COLO668 (cell line): ENCODE measurements around the gene GPR180.

Experiments
- DNase-seq: peaks from one replicate; lab custom pipeline; 2025; ENCODE audit not compliant: unreplicated experiment; lab: John Stamatoyannopoulos, UW

The GPR180 gene

DNA sequence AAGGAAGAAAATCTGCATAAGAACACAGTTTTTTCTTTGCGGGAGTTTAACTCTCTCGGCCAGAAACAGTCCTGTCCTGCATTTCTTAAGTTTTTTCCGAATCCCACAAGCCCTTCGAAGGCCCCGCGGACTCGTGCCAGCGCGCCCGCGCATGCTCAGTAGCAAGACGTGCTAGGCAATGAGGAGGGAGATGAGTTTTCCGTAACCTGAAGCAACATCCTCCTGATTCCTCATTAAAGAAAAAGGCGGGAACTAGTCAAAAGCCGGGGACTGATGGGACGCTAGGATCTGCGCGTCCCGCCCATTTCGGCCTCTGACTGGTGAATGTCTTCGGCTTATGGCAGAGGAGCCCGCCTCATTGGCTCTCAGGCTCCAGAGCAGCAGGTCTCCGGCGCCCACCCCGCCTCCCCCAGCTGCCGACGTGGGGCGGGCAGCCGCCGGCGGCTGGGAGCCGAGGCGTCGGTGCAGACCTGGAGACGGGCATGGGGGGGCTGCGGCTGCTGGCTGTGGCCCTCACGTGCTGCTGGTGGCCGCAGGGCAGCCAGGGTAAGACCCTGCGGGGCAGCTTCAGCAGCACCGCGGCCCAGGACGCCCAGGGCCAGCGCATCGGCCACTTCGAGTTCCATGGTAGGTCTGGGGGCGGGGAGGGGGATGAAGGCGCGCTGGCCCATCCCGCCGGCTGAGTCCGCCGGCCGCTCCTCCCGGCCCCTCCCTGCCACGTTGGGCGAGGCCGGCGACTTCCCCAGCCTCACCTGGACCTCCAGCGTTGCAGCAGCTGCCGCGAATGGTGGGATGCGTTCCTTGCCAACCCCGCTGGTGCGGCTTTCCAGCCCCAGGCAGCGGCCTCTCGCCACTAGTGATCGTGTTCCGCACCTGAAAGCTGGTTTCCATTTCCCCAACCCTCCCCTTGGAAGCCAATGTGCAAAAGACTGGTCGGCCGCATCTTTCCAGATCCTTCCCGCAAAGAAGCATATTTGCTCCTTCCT lies at the start of gene GPR180:
Gene GPR180 (plus strand): TSS at position 412 of the 986 bp plus-strand sequence. CDS start 71 bp downstream, at position 483.
- peak; percentile 100 for DNase-seq

DNA sequence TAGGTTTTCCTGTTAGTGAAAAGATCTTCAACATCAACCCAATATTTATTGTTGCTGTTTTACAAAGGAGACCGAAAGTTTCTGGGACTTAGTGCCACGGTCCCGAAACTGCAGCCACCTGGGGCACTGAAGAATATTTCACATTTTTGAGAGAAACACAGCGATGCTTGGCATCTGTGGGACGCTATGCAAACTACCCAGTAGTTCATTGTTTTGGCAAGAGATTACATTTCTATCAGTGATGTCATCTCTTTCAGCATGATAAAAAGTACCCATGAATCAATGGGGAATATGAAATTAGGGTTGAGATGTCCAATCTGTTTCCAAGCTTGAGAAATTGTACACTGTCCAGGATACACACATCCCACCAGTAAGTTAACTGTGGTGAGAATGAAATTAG lies 49.6 kb upstream of the GPR180 start:
- DNase-seq: no peak

DNA sequence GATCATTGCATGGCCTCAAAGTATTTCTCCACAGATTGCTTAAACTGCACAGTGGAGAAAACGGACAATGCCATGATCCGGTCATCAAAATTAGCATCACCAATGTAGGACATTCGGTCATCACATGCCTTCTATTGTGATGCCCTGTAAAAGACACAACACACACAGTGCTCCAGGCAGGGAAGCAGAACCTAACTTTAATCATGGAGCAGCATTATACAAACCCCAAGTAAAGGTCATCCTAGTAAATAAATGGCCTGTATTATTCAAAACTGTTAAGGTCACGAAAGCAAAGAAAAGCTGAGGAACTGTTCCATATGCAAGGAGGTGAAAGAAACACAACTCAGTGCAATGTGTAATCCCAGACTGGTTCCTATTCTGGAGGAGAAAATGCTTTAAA lies 47.9 kb upstream of the GPR180 start:
- DNase-seq: no peak

DNA sequence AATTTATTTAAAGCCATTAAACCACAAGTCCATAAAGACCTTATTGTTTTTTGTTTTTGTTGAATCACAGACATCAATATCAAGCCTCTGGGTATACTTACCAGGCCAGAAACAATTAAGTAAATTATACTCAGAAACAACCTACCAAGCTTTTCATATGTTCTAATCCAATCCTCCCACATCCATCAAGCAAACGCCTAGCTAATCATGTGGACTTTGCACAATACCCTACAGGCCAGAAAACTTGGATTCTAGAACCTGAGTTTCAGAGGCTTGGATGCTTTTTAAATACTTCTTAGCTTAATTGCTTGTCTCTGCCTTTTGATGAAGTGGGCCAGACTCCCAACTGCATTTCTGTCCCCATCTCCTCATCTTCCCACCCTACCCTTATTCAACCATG lies 45.6 kb upstream of the GPR180 start:
- DNase-seq: no peak

DNA sequence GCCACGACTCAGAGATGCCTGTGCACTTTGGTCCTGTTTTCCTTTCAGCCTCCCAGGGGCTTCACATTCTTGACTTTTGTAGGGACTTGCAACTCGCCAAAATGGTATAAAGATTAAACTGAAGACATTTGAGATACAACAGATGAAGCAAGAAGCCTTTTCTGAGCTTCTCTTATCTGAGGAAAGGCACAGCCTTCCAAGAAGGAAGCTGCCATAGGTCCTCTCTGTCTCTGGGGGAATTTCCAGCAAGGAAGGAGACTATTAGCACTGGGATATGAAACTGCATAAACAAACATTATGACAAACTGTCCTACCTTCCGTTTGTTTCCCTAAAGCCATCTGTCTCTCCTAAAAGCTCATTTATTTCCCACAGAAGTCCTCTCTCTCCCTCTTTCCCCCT lies 45.0 kb upstream of the GPR180 start:
- DNase-seq: no peak

DNA sequence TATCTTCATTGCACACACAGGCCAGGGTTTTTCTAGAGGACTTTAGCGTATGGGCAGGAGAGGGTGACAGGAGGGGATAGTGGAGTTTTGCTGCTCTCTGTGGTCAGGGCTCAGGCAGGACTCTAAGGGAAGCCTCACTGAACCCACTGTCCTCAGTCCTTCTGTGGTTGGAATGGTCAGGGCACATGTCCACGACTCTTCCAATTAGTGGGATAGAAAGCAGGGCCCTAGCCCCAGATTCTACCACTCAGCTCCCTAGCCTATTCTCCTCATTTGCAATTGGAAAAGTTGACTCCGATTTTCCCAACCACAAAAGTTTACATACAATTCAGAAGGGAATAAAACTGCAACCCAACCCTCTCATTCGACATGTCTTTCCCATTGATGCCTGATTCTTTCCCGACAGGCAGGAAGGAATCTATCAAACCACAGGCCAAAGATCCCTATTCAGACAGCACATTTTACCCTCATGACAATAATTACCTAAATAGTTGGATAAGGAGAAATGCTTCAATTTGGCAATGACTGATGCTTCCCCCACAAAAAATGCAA lies 43.9 kb upstream of the GPR180 start:
- no peak for DNase-seq

DNA sequence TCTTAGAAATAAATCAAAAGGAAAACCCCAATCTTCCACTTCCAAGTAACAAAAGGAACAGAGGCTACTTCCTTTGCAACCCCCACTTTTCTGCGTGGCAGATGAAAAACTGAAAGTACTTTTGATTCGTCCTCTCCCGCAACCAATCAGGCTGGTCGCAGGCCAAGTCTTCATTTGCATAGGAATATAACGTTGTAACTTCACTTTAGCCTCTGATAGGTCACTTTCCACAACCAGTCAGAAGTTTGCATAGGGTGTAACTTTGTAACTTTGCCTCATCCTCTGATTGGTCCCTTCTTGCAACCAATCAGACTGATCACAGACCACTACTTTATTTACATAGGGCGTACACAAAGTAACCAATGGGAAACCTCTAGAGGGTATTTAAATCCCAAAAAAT lies 42.9 kb upstream of the GPR180 start:
- no peak for DNase-seq

DNA sequence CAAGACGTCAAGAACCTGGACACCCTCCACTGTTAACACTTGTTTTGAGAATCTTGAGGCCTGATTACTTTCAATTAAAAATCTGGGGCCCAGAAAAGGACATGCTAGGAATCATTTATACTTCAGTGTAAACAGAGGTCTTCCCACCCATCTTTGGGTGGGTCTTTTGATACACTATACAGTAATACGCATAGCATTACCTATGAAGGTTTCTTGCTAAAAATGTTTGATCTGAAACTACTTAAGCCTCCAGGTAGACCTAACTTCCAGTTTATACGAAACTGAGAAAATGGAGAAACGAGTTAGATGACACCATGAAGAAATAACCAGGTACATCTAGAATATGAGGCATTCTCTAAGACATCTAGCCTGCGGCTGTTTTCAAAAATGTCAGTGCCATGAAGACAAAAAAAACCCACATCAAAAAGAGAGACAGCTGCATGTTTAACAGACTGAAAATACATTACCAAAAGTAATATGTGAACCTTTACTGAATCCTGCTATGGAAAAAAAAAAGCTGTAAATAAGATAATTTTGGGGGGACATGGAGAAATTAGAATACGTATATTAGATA lies 42.3 kb upstream of the GPR180 start:
- no peak for DNase-seq

DNA sequence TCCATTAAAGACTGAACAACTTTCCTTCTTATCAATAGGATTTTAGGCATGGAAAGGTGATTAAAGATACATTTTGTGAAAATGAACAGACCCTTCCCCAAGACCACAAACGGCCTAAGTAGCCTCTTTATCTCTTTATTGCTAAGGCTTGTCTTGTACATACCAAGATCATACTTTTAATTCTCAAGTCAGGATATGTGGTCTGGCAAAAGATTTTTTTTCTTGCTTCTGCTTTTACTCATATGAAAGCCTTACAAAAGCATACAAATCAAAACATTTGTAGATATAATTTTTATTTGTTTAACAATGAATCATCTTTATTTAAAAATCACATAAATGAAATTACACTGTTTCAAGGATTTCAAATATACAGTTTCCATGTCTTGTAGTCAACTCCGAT lies 41.5 kb upstream of the GPR180 start:
- no peak for DNase-seq

DNA sequence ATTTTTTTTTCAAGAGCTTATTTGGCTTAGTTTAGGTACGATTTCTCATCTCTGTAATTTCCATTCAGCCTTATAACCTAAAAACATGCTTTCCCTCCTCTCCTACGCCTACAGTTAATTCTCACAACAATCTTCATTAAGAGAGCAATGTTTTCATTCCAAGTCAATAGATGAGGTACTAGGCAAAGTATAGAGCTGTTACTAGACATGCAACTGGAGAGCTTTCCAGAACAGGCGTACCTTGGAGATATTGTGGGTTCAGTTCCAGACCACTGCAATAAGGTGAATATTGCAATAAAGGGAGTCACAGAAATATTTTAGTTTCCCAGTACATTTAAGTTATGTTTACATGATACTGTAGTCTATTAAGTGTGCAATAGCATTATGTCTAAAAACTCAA lies 40.5 kb upstream of the GPR180 start:
- no peak for DNase-seq

DNA sequence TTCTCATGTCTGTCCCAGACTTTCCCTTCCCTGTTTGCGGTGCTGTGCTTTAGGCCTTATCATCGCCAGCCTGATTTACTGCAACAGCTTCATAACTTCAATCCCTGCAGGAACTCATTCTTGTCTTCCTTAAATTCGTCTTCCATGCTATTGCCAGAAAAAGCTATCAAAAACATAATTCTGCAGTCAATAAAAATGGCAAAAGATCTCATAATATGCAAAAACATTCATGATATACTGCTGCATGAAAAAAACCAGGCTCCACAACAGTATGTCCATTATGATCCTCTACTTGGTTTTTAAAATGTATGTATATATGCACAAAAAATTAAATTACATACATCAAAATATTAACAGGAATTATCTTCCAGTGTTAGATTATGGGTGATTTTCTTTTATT lies 34.1 kb upstream of the GPR180 start:
- DNase-seq: no peak

DNA sequence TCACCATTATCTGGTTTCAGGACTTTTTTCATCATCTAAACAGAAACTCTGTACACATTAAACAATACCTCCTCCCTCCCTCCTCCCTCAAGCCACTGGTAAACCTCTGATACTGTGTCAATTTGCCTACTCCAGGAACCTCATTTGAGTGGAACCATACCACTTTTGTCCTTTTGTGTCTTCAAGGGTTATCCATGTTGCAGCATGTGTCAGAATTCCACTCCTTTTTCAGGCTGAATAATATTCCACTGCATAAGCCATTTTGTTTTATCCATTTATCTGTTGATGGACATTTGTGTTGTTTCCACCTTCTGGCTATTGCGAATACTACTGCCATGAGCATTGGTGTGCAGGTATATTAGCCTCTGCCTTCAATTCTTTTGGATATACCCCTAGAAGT lies 33.2 kb upstream of the GPR180 start:
- no peak for DNase-seq

DNA sequence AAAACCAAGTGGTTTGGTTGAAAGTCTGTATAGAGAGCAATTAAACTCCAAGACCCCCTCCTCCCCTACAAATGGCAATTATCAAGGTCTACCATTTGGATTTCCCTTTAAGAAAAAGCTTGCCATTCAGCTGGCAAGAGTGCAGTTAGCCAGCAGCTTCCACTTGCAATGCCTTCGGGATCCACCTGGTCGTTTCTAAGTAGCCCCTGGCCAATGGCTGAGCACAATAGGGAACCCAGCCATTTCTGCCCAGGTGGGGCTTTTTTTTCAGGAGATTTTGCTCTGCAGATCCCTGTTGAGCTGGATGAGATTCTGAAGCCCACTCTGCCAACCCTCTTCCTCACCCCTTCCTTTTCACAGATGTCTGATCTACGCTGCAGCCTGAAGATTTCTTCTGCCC lies 32.0 kb upstream of the GPR180 start:
- DNase-seq: no peak

DNA sequence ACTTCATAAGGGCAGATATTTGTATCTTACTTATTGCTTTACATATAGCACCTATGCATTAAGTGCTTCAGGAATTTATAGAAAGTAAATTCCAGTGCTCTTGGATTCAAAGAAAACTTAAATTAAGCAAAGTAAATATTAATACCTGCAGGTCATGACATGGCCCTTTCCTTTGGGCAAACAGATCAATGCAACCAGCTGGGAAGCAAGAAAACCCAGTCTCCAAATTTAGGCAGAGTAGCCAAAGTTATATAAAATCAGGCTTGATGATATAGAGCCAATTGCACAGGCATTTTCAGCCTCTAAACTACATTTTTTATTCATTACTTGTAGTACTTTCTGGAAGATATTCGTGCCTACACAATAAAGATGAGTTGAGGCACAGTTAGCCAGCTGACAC lies 22.6 kb upstream of the GPR180 start:
- no peak for DNase-seq

DNA sequence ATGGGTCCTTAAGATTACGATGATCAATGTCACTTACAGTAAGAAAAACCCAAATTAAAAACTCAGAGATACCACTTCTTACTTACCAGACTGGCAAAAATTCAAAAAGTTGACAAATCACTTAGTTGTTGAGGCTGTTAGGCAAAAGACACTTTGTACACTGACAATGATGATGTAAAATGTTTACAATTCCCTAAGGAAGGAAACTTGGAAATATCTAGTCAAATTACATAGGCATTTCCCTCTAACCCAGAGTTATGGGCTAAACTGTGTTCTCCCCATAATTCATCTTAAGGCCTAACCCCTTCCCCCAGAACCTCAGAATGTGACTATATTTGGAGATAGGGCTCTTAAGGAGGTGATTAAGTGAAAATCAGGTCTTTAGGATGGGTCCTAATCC lies 17.7 kb upstream of the GPR180 start:
- DNase-seq: no peak

DNA sequence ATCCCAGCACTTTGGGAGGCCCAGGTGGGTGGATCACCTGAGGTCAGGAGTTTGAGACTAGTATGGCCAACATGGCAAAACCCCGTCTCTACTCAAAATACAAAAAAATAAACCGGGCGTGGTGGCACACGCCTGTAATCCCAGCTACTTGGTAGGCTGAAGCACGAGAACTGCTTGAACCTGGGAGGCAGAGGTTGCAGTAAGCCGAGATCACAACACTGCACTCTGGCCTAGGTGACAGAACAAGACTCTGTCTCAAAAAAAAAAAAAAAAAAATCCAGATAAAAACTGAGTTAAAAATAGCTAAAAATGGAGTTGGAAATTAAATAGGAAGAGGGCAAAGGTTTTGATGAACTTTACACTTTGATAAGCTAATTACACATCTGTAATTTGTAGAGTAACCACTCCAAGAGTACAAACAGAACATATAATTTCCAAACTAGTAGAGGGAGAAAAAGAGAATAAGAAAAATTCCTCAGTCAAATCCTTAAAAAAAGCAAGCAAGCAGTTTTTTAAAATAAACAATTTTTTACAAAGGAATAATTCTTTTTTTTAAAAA lies 16.0 kb upstream of the GPR180 start:
- DNase-seq: no peak

DNA sequence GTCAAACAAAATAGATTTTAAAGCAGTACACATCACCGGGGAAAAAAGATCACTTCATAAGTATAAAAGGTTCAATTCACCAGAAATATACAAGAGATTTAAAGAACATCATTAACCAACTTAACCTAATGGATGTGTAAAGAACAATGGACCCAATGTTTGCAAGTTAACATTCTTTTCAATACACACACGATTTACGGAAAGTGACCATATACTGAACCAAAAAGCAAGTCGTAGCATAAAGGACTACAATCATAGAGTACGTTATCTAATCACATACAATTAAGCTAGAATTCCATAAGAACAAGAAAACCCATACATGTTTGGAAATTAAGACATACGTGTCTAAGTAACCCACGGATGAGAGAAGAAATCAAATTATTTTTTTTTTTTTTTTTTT lies 15.3 kb upstream of the GPR180 start:
- no peak for DNase-seq

DNA sequence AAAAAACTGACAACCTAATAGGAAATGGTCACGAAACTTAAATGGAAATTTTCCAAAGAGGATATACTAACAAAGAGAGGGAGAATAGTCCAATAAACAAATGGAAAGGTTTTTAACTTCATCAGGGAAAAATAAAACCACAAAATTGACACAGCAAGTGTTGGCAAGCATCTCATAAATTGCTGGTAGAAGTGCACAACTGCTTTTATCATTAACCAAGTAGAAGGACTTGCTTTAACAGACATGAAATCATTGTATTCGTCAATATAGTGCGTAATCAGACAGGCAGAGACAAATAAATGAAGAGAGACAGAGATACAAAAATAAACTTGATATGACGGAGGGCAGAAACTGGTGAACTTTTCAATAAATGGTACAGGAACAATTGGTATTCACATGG lies 13.1 kb upstream of the GPR180 start:
- DNase-seq: no peak

DNA sequence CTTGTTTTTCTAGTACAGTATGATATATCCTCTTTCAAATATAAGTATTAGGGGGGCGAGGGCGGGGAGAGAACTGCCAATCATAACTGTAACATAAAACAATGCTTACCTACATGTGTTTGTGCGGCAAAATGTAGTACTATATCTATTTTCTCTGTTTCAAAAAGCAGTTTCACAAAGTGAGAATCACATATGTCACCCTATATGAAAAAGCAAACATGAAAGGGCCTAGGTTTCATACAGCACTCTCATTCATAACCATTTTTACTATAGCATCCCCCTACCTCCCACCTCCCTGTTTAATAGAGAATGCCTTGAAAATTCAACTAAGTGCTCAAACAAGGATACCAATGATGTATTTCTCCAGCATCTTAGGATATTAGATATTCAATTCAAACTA lies 10.9 kb upstream of the GPR180 start:
- no peak for DNase-seq

DNA sequence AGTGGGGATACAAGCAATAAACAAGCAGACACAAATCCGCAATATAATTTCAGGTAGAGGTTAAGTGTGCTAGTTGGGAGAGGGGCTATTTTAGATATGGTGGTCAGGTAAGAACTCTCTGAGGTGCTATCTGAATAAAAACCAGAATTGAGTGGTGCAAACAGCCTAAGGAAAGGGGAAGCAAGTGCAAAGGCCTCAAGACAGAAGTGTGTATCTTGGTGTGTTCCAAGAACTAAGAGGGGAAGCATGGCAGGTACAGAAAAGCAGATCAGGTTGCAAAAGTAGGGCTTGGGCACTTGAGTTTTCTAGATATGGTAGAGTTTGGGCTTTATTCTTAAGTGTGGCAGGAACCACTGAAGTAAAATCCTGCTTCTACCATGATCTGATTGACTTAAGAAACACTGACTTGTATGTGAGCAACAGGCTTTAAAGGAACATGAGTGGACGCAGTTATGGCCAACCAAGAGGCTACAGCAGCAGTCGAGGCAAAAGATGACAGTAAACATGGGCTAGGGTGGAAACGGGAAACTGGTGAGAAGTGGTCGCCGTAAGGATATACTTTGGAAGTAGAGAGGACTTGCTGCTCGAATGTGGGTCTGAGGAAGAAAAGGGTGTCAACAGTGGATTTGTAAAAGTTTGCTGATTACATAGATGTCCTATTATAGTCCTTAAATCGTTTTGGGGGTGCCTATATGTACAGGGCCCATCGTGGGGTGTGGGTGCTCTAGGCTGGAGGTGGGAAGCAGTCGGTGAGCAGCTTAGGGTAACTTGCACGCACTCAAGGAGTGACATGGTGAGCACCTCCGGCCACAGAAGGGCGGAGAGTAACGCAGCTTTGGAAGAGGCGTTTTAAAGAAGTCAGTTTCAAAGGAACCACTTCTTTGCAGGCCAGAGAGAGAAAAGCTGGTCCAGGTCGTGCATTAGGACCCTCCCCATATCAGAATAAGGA lies 6.4 kb upstream of the GPR180 start:
- peak; percentile 66 for DNase-seq
